HG03520 (cell line): Measurements from ENCODE around the gene CUEDC2.

ENCODE experiments used
- ATAC-seq: cut with Tn5 transposase; IDR thresholded peaks from one replicate; pipeline ENCODE4 v1.9.1; 2021; ENCODE audit warnings: mild to moderate bottlenecking, moderate library complexity; ENCODE audit not compliant: unreplicated experiment

Gene CUEDC2

GRCh38 chr10:102411341-102412255, 20.8 kb downstream of the CUEDC2 start:
- no peak for ATAC-seq

GRCh38 chr10:102410429-102411073, 21.8 kb downstream of the CUEDC2 start:
- ATAC-seq: no peak

GRCh38 chr10:102409604-102410428, 22.6 kb downstream of the CUEDC2 start:
- no peak for ATAC-seq

GRCh38 chr10:102408728-102409603, 23.4 kb downstream of the CUEDC2 start:
- no peak for ATAC-seq

GRCh38 chr10:102408131-102408727, 24.1 kb downstream of the CUEDC2 start:
- ATAC-seq: no peak

- no peak for ATAC-seq
These were observed 24.8 kb downstream of the CUEDC2 start for GRCh38 chr10:102407425-102408130.

- ATAC-seq: no peak
These were observed 25.6 kb downstream of the CUEDC2 start for GRCh38 chr10:102406815-102407214.

GRCh38 chr10:102405632-102406031, 26.7 kb downstream of the CUEDC2 start:
- no peak for ATAC-seq

- no peak for ATAC-seq
These were observed 27.2 kb downstream of the CUEDC2 start for GRCh38 chr10:102405108-102405571.

GRCh38 chr10:102404361-102405107, 27.8 kb downstream of the CUEDC2 start:
- ATAC-seq: no peak

GRCh38 chr10:102403115-102403514, 29.3 kb downstream of the CUEDC2 start:
- no peak for ATAC-seq

GRCh38 chr10:102402512-102402896, 29.9 kb downstream of the CUEDC2 start:
- ATAC-seq: no peak

GRCh38 chr10:102401735-102402511, 30.5 kb downstream of the CUEDC2 start:
- ATAC-seq: no peak

GRCh38 chr10:102401342-102401654, 31.1 kb downstream of the CUEDC2 start:
- ATAC-seq: no peak

GRCh38 chr10:102400598-102401341, 31.6 kb downstream of the CUEDC2 start:
- ATAC-seq: no peak

- ATAC-seq: no peak
These were observed 32.3 kb downstream of the CUEDC2 start for GRCh38 chr10:102400076-102400475.
